Ishikawa (cell line): ENCODE results near the gene SLC9A6.

Experiments used
- CREB1 ChIP-seq: IDR thresholded peaks from 2 replicates; pipeline ENCODE4 v1.6.1; 2012; ENCODE audit warnings: low read depth
- EGR1 ChIP-seq: IDR thresholded peaks from 2 replicates; pipeline ENCODE4 v1.6.1; 2012
- EP300 ChIP-seq: IDR thresholded peaks from 2 replicates; pipeline ENCODE4 v1.6.1; 2012; ENCODE audit warnings: borderline replicate concordance
- FOXM1 ChIP-seq: IDR thresholded peaks from 2 replicates; pipeline ENCODE4 v1.6.1; 2012; ENCODE audit warnings: low read depth, borderline replicate concordance
- RAD21 ChIP-seq: IDR thresholded peaks from 2 replicates; pipeline ENCODE4 v1.6.1; 2012; ENCODE audit warnings: low read depth
- REST ChIP-seq: IDR thresholded peaks from 2 replicates; pipeline ENCODE4 v1.6.1; 2012; ENCODE audit warnings: low read depth, mild to moderate bottlenecking
- TAF1 ChIP-seq: IDR thresholded peaks from 2 replicates; pipeline ENCODE4 v1.6.1; 2012; ENCODE audit warnings: low read depth, mild to moderate bottlenecking
- TCF12 ChIP-seq: IDR thresholded peaks from 2 replicates; pipeline ENCODE4 v1.6.1; 2012; ENCODE audit warnings: low read depth
- TEAD4 ChIP-seq: IDR thresholded peaks from 2 replicates; pipeline ENCODE4 v1.6.1; 2012
- ZBTB7A ChIP-seq: IDR thresholded peaks from 2 replicates; pipeline ENCODE4 v1.6.1; 2012; ENCODE audit warnings: low read depth

GRCh38 chrX:136061286-136061685, 76.1 kb downstream of the SLC9A6 start:
- no peak for TF ChIP-seq FOXM1
- TF ChIP-seq TAF1: no peak
- TF ChIP-seq REST: no peak
- TF ChIP-seq ZBTB7A: no peak
- TF ChIP-seq EP300: no peak
- no peak for TF ChIP-seq RAD21
- no peak for TF ChIP-seq TCF12
- no peak for TF ChIP-seq CREB1
- TF ChIP-seq TEAD4: no peak
- no peak for TF ChIP-seq EGR1
